Activated CD4-positive, alpha-beta T cell treated with anti-CD3 and anti-CD28 coated beads for 48 hours (primary cell): Measurements from ENCODE around the gene CTSW.
A peak's percentile ranks its signal among the peaks of the same experiment; 100 is the strongest.

Experiments used
- DNase-seq: peaks from one replicate; pipeline ENCODE4 v3.0.0-alpha.2; 2020

Gene CTSW

DNA sequence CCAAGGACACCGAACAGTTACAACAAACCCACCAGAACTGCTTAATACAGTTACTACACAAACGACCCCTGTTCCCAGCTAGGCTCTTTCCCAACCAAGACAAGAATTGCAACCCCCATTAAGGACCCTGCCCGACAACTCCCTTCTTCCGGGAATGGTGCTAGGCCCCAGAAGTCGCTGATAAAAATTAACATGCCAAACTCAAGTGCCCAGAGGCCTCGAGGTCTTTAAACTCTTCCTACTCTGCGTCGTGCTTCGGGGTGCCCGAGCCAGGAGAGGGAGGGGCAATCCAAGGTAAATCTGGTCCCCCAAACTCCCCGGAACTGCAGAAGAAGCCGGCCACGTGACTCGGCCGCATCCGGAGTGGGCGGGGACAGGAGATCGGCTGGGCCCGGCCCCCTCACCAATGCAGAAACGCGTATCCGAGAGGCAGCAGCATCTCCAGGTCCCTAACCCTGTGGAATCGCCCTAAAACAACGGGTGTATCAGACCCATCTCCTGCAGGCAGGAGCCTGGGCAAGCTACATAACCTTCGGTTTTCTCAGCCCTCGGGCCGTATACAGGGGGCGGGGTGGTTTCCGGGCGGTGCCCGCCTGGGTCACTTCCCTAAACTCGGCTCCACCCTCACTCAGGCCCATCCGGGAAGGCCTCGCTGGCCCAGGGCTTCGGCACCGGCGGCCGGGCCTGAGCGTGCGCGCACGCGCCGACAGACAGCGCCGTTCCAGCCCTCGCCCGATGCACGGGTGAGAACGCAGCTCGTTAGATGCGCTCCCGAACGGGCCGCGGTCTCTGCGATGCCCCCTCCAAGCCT, 22.7 kb upstream of the CTSW start:
- DNase-seq, result peak; percentile 88

GRCh38 chr11:65857500-65857852, 22.2 kb upstream of the CTSW start:
- peak; percentile 73 for DNase-seq

DNA sequence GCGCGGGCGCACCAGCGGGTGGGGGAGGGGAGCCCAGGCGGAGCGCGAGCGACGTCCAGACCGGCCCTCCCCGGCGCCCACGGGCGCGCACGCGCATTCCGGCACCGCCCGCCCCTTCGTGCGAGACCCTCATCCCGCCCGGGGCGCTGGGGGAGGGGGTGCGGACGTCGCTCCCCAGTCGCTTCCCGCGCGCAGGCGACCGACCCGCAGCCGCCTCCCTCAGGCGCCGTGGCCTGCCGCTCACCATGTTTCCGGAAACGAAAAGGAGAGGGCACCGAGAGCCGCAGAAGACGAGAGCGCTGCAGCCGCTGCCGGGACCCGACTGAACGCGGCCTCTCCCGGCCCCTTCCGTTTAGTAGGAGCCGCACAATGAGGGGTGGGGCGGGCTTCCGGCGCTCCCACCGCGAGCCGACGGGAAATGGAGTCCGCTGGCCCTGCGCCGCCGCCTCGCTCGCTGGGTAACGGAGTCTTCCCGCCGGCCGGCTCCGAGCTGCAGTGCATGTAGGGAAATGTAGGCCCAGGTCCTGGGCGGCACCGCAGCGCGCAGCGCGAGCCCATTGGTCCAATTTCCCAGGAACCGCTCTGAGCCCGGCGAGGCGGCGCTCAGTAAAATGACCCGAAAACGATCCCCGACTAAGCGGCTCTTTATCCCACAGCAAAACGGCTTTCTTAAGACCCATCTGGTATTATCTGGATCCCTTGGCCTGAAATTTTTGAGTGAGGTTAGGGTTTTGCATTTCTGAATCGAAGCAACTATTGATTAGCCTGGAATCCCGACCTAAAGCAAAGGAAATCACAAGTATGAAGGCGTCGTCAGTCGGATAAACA, 21.6 kb upstream of the CTSW start, which contains the start of gene CFL1:
TSS of gene CFL1 (minus strand) at position 328 of the 828 bp plus-strand sequence. CDS start at position 247, 81 bp downstream.
- DNase-seq, result peak; percentile 99

- no peak for DNase-seq
These were observed 21.0 kb upstream of the CTSW start for GRCh38 chr11:65858681-65859087.

GRCh38 chr11:65859095-65859811, 20.4 kb upstream of the CTSW start:
- DNase-seq, result peak; percentile 99

- DNase-seq, result peak; percentile 62
These were observed 19.8 kb upstream of the CTSW start for GRCh38 chr11:65859812-65860277.

- DNase-seq, result peak; percentile 97
These were observed 19.1 kb upstream of the CTSW start, which contains the start of gene MUS81 for GRCh38 chr11:65860278-65861164. TSS of gene MUS81 (plus strand) at chr11:65860433. CDS start at chr11:65860754, 321 bp downstream.

- no peak for DNase-seq
These were observed 18.5 kb upstream of the CTSW start for GRCh38 chr11:65861165-65861505.

GRCh38 chr11:65861533-65862183, 18.0 kb upstream of the CTSW start:
- DNase-seq, result peak; percentile 3

DNA sequence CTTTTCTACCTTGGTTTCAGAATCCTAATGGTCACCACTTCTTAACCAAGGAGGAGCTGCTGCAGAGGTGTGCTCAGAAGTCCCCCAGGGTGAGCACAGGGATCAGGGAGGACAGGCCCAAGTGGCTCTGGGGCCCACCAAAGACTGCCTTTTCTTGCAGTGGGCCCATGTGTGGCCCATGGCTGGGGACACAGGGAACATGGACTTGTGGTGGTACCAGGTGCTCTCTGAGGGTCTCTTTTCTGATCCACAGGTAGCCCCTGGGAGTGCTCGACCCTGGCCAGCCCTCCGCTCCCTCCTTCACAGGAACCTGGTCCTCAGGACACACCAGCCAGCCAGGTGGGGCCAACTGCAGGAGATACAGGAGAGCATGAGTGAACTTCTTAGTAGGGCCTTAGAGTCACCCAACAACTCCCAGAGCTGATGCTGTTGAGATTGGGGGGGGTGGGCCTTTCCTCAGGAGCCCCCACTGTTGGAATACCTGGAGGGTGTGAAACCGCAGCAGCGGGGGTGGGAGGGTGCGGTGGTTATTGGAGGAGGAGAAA, 17.4 kb upstream of the CTSW start:
- no peak for DNase-seq

DNA sequence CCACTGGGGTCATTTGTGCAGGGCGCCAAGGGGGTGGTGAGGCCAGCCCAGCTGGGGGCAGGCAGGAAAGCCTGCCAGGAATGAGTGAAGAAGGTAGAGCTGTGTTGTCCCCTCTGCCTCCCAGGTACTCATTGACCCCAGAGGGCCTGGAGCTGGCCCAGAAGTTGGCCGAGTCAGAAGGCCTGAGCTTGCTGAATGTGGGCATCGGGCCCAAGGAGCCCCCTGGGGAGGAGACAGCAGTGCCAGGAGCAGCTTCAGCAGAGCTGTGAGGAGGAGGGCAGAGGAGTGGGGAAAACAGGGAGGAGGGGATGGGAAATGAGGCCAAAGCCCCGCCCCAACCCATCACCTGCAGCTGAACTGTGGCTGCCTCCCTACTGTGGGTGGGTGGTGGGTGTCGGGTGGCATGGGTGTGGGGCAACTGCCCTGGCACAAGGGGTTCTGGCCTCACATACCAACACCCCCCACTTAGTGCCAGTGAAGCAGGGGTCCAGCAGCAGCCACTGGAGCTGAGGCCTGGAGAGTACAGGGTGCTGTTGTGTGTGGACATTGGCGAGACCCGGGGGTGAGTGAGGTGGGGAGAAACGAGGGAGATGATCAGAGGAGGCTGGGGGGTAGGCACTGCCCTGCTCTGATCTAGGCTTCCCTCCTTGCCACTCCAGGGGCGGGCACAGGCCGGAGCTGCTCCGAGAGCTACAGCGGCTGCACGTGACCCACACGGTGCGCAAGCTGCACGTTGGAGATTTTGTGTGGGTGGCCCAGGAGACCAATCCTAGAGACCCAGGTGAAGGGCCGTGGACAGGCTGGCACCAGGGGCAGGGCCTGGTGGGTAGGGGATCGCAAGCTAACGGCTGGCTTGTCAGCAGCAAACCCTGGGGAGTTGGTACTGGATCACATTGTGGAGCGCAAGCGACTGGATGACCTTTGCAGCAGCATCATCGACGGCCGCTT, 16.4 kb upstream of the CTSW start:
- DNase-seq, result peak; percentile 2

DNA sequence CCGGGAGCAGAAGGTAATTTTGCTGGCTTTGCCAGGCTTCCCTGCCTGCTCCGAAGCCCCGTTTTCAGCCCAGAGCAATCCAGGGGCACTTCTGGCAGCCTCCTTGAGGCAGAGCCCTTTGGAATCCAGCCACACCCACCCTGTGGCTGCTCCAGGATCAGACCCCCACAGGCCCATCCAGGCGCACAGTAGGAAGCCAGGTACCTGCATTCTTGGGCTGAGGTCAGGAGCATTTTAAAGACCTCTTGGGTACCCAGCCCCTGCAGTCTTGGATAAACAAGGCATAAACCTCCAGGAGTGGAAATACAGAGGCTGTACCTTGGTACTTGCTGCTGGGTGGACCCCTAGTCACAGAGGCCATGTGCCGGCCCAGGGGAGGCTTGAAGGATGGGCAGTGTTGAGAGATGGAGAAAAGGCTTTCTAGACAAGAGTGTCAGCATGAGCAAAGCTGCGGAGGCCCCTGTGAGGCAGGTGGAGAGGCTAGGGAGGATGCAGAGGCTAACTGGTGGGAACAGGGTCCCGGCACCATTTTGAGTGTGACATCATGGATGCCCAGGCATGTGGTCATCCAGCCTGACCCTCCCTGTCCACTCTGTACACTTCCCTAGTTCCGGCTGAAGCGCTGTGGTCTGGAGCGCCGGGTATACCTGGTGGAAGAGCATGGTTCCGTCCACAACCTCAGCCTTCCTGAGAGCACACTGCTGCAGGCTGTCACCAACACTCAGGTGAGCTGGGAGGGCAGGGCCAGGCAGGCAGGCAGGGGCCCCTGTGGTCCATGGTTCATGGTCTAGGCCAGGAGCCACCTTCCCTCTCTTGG, 15.5 kb upstream of the CTSW start:
- no peak for DNase-seq

- DNase-seq, result no peak
These were observed 14.7 kb upstream of the CTSW start for GRCh38 chr11:65864706-65865471.

DNA sequence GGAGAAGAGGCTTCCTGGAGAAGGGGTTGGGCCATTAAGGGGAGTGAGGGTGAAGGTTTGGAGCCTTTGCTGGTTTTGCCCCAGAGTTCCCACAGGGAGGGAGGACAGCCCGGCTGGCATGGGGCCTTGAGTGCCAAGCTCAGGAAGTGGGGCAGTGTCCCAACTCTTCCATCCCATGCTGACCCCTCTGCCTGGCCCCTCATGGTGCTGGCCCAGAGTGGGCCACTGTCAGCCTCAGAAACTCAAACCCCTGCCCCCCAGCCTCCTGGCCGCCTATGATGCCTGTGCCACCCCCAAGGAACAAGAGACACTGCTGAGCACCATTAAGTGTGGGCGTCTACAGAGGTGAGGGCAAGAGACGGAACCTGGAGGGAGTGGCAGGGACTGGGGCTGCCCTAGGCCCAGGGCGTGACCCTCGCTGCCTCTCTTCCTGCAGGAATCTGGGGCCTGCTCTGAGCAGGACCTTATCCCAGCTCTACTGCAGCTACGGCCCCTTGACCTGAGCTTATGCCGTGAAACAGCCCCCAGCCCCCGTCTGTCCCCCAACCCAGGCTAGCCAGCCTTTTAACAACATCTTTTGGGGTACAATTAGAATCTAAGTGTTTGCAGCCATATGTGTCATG, 14.0 kb upstream of the CTSW start:
- DNase-seq, result no peak

- DNase-seq, result no peak
These were observed 12.9 kb upstream of the CTSW start for GRCh38 chr11:65866509-65867283.

DNA sequence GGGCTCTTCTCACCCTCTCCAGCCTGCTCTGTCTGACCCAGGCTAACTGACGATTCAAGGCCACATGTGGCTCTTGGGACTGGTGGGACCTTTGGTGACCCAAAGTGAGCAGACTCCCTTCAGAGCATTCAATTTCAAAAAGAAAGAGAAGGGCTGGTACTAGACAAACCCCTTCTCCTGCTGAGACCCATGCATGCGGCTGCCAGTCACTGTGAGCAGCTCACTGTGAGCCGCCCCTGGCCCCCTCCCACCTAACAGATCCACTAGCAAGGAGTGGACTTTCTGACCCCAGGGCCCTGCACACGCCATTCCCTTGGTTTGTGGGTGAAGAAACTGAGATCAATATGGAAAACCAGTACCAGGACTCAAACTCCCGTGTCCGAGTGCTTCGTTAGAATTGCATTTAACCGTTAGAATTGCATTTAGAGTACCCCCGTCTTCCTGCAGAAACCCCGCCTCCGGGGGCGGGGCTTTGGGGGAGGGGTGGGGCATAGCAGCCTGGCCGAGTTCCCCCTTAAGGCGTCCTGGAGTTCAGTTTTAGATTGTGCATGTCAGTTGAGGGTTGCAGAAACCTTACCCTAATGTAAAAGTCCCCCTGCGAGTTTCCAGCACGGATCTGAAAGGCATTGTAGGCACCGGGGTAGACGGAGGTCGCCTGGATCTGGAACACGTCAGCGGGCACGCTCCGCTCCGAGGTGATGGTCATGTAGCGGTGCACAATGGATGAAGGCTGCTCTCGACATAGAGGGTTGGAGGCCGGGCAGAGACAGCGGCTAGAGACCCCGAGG, 12.2 kb upstream of the CTSW start:
- no peak for DNase-seq
